Activated T-helper 1 cell treated with anti-CD3 and anti-CD28 coated beads, Interleukin-12 subunit alpha, Interleukin-12 subunit beta, Interleukin-2, Interleukin-4 antibody, amounts not matched to agents 30 ng/mL and 10 ng/mL and 1 ng/mL, durations not matched to agents 14 hours and 24 hours and 36 hours (primary cell): ENCODE measurements around the gene CFAP97. TPM values are rescaled to one million over a fixed set of nuclear protein-coding genes. Genes with fewer than 3 reads are reported as not detected.

ENCODE experiments used
- DNase-seq: peaks from one replicate; pipeline ENCODE4 v3.0.0; 2021; ENCODE audit warnings: low spot score
- H3K27ac Mint-ChIP-seq: one replicate; pipeline ENCODE4 v1.8.0; 2021; ENCODE audit warnings: mild to moderate bottlenecking, mixed read lengths
- H3K27me3 Mint-ChIP-seq: one replicate; pipeline ENCODE4 v1.8.0; 2022; ENCODE audit warnings: mild to moderate bottlenecking, moderate library complexity, mixed read lengths; ENCODE audit not compliant: insufficient read depth
- H3K36me3 Mint-ChIP-seq: one replicate; pipeline ENCODE4 v1.8.0; 2021; ENCODE audit warnings: low read depth, mixed read lengths
- H3K4me1 Mint-ChIP-seq: one replicate; pipeline ENCODE4 v1.8.0; 2021; ENCODE audit warnings: low read depth, mixed read lengths
- H3K4me3 Mint-ChIP-seq: one replicate; pipeline ENCODE4 v1.8.0; 2021; ENCODE audit warnings: mild to moderate bottlenecking, moderate library complexity, mixed read lengths
- H3K9me3 Mint-ChIP-seq: one replicate; pipeline ENCODE4 v1.8.0; 2021; ENCODE audit warnings: mixed read lengths
- intact Hi-C: fragments of 100-400 bp; cut with micrococcal nuclease; formaldehyde crosslinking; loops from one replicate; pipeline ENCODE4 v1.15.1; 2024
- total RNA-seq: library from RNA; stranded (reverse); gene quantifications from 2 replicates; pipeline ENCODE4 v1.2.3, GENCODE V29; 2022

CFAP97 gene
- total RNA-seq, 1 donor from 2014 or later: 54.6 TPM

DNA sequence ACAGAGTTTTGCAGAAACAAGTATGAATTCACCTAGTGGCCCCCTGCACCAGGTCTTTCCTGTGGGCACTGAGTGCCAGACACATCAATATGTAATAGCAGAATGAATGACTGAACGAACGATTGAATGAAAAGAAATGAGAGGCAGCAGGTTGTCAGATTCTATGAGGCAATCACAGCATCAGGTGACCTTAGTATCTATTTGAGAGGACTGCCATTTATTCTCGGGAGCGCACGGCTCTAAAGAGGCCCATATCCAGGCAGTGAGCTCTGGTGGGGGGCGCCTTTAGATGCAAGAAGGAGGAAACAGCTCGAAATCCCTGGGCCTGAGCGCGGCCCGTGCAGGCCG, 61.3 kb downstream of the CFAP97 start:
- Mint-ChIP-seq H3K27me3 (peaks cover 72% of the 10 kb centered on the region), H3K27ac (no peak overlapping the region), H3K4me1 (peaks cover 12% of the 10 kb centered on the region), H3K9me3 (no peaks in the 10 kb centered on the region), H3K4me3 (peak overlapping the region; percentile 82), H3K36me3 (peaks cover 1% of the 10 kb centered on the region)
- no peak for DNase-seq
- intact Hi-C loops: loop anchor here (2.0 to 5.0 kb wide), 6 partner anchors 40 to 495 kb away; partner anchors contain the start of genes ANKRD37, CASP3, CCDC110 and CENPU

- peaks cover 12% of the 10 kb centered on the region for H3K4me1 Mint-ChIP-seq
These were observed 62.0 kb downstream of the CFAP97 start for GRCh38 chr4:185141777-185142176.

DNA sequence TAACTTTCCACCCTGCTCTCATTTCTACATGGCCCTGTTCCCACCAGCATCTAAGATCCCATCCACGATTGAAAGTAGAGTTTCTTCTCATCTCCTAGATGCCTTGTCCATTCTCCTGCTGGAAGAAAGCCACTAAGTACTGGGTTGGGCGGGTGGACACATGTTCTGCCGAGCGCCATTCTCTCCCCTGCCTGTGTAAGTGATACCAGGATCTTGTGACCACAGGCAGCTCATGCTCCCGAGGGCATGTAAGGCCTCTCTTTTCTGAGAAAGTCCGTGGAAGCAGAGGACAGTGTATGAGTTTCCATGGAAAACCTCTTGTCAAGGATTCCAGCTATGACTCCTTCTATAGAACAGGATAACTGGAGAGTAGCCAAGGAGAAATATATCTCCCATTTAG, 64.1 kb downstream of the CFAP97 start:
- peaks cover 70% of the 10 kb centered on the region for H3K27me3 Mint-ChIP-seq
- DNase-seq: no peak
- no peaks in the 10 kb centered on the region for H3K9me3 Mint-ChIP-seq
- H3K36me3 Mint-ChIP-seq: peaks cover 1% of the 10 kb centered on the region
- intact Hi-C loops: loop anchor here (5.0 kb wide), 2 partner anchors 407 to 492 kb away; partner anchors contain the start of genes CASP3, CENPU and PRIMPOL
- no peak overlapping the region for H3K27ac Mint-ChIP-seq
- peaks cover 12% of the 10 kb centered on the region for H3K4me1 Mint-ChIP-seq
- H3K4me3 Mint-ChIP-seq: no peak overlapping the region

More at GRCh38 chr4:185141777-185142176, 62.0 kb downstream of the CFAP97 start:
- no peak overlapping the region for H3K4me3 Mint-ChIP-seq
- no peak overlapping the region for H3K27ac Mint-ChIP-seq
- intact Hi-C loops: loop anchor here (2.0 to 5.0 kb wide), 6 partner anchors 41 to 494 kb away; partner anchors contain the start of genes ANKRD37, CASP3, CCDC110 and CENPU
- peaks cover 1% of the 10 kb centered on the region for H3K36me3 Mint-ChIP-seq
- no peak for DNase-seq
- peaks cover 74% of the 10 kb centered on the region for H3K27me3 Mint-ChIP-seq
- H3K9me3 Mint-ChIP-seq: no peaks in the 10 kb centered on the region

GRCh38 chr4:185138161-185138560, 65.6 kb downstream of the CFAP97 start:
- Mint-ChIP-seq H3K27ac (no peak overlapping the region), H3K9me3 (no peaks in the 10 kb centered on the region), H3K4me3 (no peak overlapping the region), H3K4me1 (peaks cover 6% of the 10 kb centered on the region), H3K36me3 (peaks cover 1% of the 10 kb centered on the region), H3K27me3 (peaks cover 64% of the 10 kb centered on the region)
- intact Hi-C loops: no loop called here
- no peak for DNase-seq

GRCh38 chr4:185137233-185137925, 66.4 kb downstream of the CFAP97 start:
- H3K4me3 Mint-ChIP-seq: no peak overlapping the region
- DNase-seq: no peak
- peaks cover 62% of the 10 kb centered on the region for H3K27me3 Mint-ChIP-seq
- H3K27ac Mint-ChIP-seq: no peak overlapping the region
- peaks cover 1% of the 10 kb centered on the region for H3K36me3 Mint-ChIP-seq
- peaks cover 2% of the 10 kb centered on the region for H3K4me1 Mint-ChIP-seq
- intact Hi-C loops: no loop called here
- no peaks in the 10 kb centered on the region for H3K9me3 Mint-ChIP-seq

GRCh38 chr4:185134307-185134869, 69.4 kb downstream of the CFAP97 start:
- no peak for DNase-seq
- Mint-ChIP-seq H3K27ac (no peak overlapping the region), H3K4me3 (no peak overlapping the region), H3K9me3 (no peaks in the 10 kb centered on the region), H3K36me3 (no peaks in the 10 kb centered on the region), H3K27me3 (peaks cover 52% of the 10 kb centered on the region), H3K4me1 (no peaks in the 10 kb centered on the region)
- intact Hi-C loops: loop anchor here (1.0 to 2.0 kb wide), 6 partner anchors 49 to 1294 kb away; no protein-coding TSS in a partner anchor

DNA sequence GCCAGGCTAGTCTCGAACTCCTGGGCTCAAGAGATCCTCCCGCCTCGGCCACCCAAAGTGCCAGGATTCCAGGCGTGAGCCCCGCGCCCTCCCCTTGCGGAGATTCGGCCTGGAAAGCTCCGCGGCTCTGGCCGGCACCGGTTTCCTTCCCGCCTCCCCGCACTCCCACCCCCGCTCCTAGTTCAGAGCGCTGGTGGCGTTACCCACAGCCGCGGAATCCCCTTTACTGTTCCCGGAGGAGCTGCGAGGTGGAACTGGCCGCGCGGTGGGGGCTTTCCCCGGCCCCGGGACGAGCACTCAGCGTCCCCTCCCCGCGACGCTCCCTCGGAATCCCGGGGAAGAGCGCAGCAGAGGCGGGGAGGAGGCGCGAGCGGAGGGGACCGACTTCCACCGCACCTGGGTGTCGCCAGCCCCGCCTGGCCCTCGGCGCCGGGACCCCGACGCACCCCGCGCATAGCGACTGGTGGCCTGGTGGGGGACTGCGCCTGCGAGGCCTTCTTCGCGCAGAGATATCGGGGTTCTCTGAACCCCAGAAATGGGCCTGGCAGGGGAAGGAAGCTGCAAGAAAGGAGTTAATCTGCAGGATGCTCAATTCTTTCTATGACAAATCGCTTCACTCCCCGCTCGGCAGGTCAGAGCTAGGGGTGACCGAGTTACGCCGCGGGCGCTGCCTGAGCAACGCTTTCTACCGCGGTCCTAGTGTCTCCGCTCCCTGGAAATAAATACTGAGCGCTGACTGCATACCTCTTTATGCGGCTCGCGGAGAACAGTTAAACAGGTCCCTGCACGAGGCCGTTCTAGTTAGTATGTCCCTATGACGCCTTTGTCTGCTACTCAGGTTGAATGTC, 75.3 kb downstream of the CFAP97 start:
- no peak for DNase-seq
- H3K27me3 Mint-ChIP-seq: peaks cover 64% of the 10 kb centered on the region
- peak overlapping the region; percentile 71 for H3K4me3 Mint-ChIP-seq
- intact Hi-C loops: no loop called here
- H3K36me3 Mint-ChIP-seq: no peaks in the 10 kb centered on the region
- H3K4me1 Mint-ChIP-seq: peaks cover 7% of the 10 kb centered on the region
- H3K9me3 Mint-ChIP-seq: no peaks in the 10 kb centered on the region
- H3K27ac Mint-ChIP-seq: no peak overlapping the region

GRCh38 chr4:185127021-185127925, 76.5 kb downstream of the CFAP97 start:
- Mint-ChIP-seq H3K4me1 (peaks cover 15% of the 10 kb centered on the region), H3K27me3 (peaks cover 71% of the 10 kb centered on the region), H3K4me3 (peak overlapping the region; percentile 51), H3K36me3 (no peaks in the 10 kb centered on the region), H3K27ac (no peak overlapping the region), H3K9me3 (no peaks in the 10 kb centered on the region)
- intact Hi-C loops: no loop called here
- DNase-seq: no peak

DNA sequence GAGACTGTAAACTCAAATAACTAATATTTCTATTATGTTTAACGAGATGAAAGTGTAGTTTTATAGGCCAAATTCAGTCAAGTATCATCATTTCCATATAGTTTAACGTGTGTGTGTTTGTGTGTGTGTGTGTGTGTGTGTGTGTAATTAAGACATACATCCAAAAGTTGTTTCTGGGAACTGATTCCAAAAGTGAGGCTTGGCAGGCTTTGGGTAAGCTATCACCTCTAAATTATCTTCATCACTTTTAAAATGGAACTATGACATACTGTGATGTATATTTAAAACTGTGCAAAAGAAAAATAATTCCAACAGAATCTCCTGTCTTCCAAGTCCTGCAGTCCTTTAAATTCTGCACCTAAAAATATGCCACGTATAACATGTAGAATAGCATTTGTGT, 79.8 kb downstream of the CFAP97 start:
- H3K27me3 Mint-ChIP-seq: peaks cover 66% of the 10 kb centered on the region
- DNase-seq: no peak
- no peak overlapping the region for H3K4me3 Mint-ChIP-seq
- intact Hi-C loops: no loop called here
- H3K27ac Mint-ChIP-seq: no peak overlapping the region
- no peaks in the 10 kb centered on the region for H3K36me3 Mint-ChIP-seq
- peaks cover 12% of the 10 kb centered on the region for H3K4me1 Mint-ChIP-seq
- no peaks in the 10 kb centered on the region for H3K9me3 Mint-ChIP-seq

GRCh38 chr4:185122681-185123345, 81.0 kb downstream of the CFAP97 start:
- intact Hi-C loops: no loop called here
- no peaks in the 10 kb centered on the region for H3K36me3 Mint-ChIP-seq
- H3K27me3 Mint-ChIP-seq: peaks cover 64% of the 10 kb centered on the region
- no peak for DNase-seq
- no peaks in the 10 kb centered on the region for H3K9me3 Mint-ChIP-seq
- H3K4me3 Mint-ChIP-seq: no peak overlapping the region
- H3K4me1 Mint-ChIP-seq: peaks cover 8% of the 10 kb centered on the region
- no peak overlapping the region for H3K27ac Mint-ChIP-seq

DNA sequence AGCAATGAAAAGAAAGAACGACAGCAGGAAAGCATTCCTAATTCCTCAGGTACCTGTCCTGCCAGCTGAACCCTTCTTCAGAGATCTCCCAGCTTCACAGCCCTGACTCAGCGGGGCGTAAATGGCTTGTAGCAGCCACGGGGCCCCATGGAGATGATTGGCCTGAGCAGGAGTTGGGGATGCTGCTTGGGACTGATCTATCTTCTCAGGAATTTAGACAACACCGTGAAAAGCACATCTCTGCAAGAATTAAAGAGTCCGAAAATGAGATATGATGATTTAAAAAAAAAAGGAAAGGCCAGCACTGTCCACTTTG, 83.2 kb downstream of the CFAP97 start:
- Mint-ChIP-seq H3K27ac (no peak overlapping the region), H3K4me3 (no peak overlapping the region), H3K27me3 (peaks cover 59% of the 10 kb centered on the region), H3K9me3 (no peaks in the 10 kb centered on the region), H3K4me1 (peaks cover 8% of the 10 kb centered on the region), H3K36me3 (no peaks in the 10 kb centered on the region)
- DNase-seq: no peak
- intact Hi-C loops: no loop called here
